DOHH2 (cell line): Measurements from ENCODE around the gene TANGO2.

Experiments
- H3F3A ChIP-seq: fragments of 200-600 bp; sonication (generic), shearing (Covaris generic); 2 replicates; pipeline ENCODE4 v1.6.0; 2016; ENCODE audit warnings: antibody characterized with exemption, mild to moderate bottlenecking; ENCODE audit not compliant: control insufficient read depth, insufficient read depth
- H3K27ac ChIP-seq: fragments of 200-600 bp; sonication (generic); 2 replicates; pipeline ENCODE4 v1.5.1; 2014; ENCODE audit warnings: low read depth, mild to moderate bottlenecking, low read length, moderate library complexity
- H3K27me3 ChIP-seq: fragments of 200-600 bp; sonication (generic); 2 replicates; pipeline ENCODE4 v1.6.1; 2014; ENCODE audit warnings: mild to moderate bottlenecking, low read length, mixed read lengths; ENCODE audit not compliant: control insufficient read depth
- H3K36me3 ChIP-seq: fragments of 200-600 bp; sonication (generic); 2 replicates; pipeline ENCODE4 v1.6.1; 2014; ENCODE audit warnings: mild to moderate bottlenecking, low read length, moderate library complexity, mixed read lengths; ENCODE audit not compliant: control insufficient read depth
- H3K4me1 ChIP-seq: fragments of 200-600 bp; sonication (generic); 2 replicates; pipeline ENCODE4 v1.6.1; 2014; ENCODE audit warnings: mild to moderate bottlenecking, low read length, mixed read lengths; ENCODE audit not compliant: control insufficient read depth
- H3K4me2 ChIP-seq: fragments of 200-600 bp; sonication (generic); 2 replicates; pipeline ENCODE4 v1.6.0; 2014; ENCODE audit warnings: mild to moderate bottlenecking, low read length, moderate library complexity
- H3K4me3 ChIP-seq: fragments of 200-600 bp; sonication (generic); 2 replicates; pipeline ENCODE4 v1.5.1; 2014; ENCODE audit warnings: mild to moderate bottlenecking, low read length, mixed read lengths
- H3K79me2 ChIP-seq: fragments of 200-600 bp; sonication (generic); 2 replicates; pipeline ENCODE4 v1.6.1; 2014; ENCODE audit warnings: mild to moderate bottlenecking, low read length, mixed read lengths; ENCODE audit not compliant: control insufficient read depth
- H3K9me2 ChIP-seq: fragments of 200-600 bp; sonication (generic); replicated peaks from 2 replicates; pipeline ENCODE4 v1.6.1; 2014; ENCODE audit warnings: mild to moderate bottlenecking, low read length, mixed read lengths; ENCODE audit not compliant: control insufficient read depth
- H3K9me3 ChIP-seq: fragments of 200-600 bp; sonication (generic); 2 replicates; pipeline ENCODE4 v1.6.1; 2014; ENCODE audit warnings: antibody characterized with exemption, low read length, mixed read lengths; ENCODE audit not compliant: control insufficient read depth, insufficient read depth
- H4K20me1 ChIP-seq: fragments of 200-600 bp; sonication (generic); 2 replicates; pipeline ENCODE4 v1.6.0; 2014; ENCODE audit warnings: low read depth, mild to moderate bottlenecking, antibody characterized with exemption, low read length, moderate library complexity; ENCODE audit not compliant: control insufficient read depth, insufficient read depth
- CTCF ChIP-seq: fragments of 200-600 bp; sonication (generic); IDR thresholded peaks from one replicate; pipeline ENCODE4 v1.5.1; 2014; ENCODE audit warnings: antibody characterized with exemption, mild to moderate bottlenecking, low read depth, low read length; ENCODE audit not compliant: poor library complexity, severe bottlenecking
- EZH2phosphoT487 ChIP-seq: fragments of 200-600 bp; sonication (generic); IDR thresholded peaks from 2 replicates; pipeline ENCODE4 v1.6.1; 2017; ENCODE audit warnings: borderline replicate concordance, mild to moderate bottlenecking, antibody characterized with exemption, low read length, moderate library complexity, mixed read lengths

The TANGO2 gene

GRCh38 chr22:20099099-20099711 lies 78.3 kb downstream of the TANGO2 start:
- TF ChIP-seq CTCF (no peak), EZH2phosphoT487 (no peak)
- H3K9me2 ChIP-seq: no peaks in the 10 kb centered on the region
- H3K4me3 ChIP-seq: no peak overlapping the region
- H3F3A ChIP-seq: no peaks in the 10 kb centered on the region
- peaks cover 35% of the 10 kb centered on the region for H3K79me2 ChIP-seq
- H3K9me3 ChIP-seq: no peaks in the 10 kb centered on the region
- peaks cover 83% of the 10 kb centered on the region for H3K36me3 ChIP-seq
- H3K4me1 ChIP-seq: no peaks in the 10 kb centered on the region
- H3K4me2 ChIP-seq: no peak overlapping the region
- no peak overlapping the region for H3K27ac ChIP-seq
- H3K27me3 ChIP-seq: no peaks in the 10 kb centered on the region
- no peaks in the 10 kb centered on the region for H4K20me1 ChIP-seq

- no peak overlapping the region for H3K4me3 ChIP-seq
- H3K27ac ChIP-seq: no peak overlapping the region
- no peaks in the 10 kb centered on the region for H3K9me3 ChIP-seq
- H3K9me2 ChIP-seq: no peaks in the 10 kb centered on the region
- H3K27me3 ChIP-seq: no peaks in the 10 kb centered on the region
- H3K4me2 ChIP-seq: no peak overlapping the region
- H4K20me1 ChIP-seq: no peaks in the 10 kb centered on the region
- H3K4me1 ChIP-seq: no peaks in the 10 kb centered on the region
- peaks cover 83% of the 10 kb centered on the region for H3K36me3 ChIP-seq
- TF ChIP-seq CTCF (no peak), EZH2phosphoT487 (no peak)
- H3F3A ChIP-seq: no peaks in the 10 kb centered on the region
- peaks cover 40% of the 10 kb centered on the region for H3K79me2 ChIP-seq
Observed at GRCh38 chr22:20101638-20102037, 80.7 kb downstream of the TANGO2 start.

- no peak overlapping the region for H3K4me2 ChIP-seq
- no peaks in the 10 kb centered on the region for H4K20me1 ChIP-seq
- no peak overlapping the region for H3K4me3 ChIP-seq
- H3K9me2 ChIP-seq: no peaks in the 10 kb centered on the region
- H3K9me3 ChIP-seq: no peaks in the 10 kb centered on the region
- no peak overlapping the region for H3K27ac ChIP-seq
- peaks cover 34% of the 10 kb centered on the region for H3K79me2 ChIP-seq
- H3K27me3 ChIP-seq: no peaks in the 10 kb centered on the region
- H3F3A ChIP-seq: no peaks in the 10 kb centered on the region
- H3K4me1 ChIP-seq: no peaks in the 10 kb centered on the region
- H3K36me3 ChIP-seq: peaks cover 83% of the 10 kb centered on the region
- no peak for TF ChIP-seq EZH2phosphoT487
- TF ChIP-seq CTCF: no peak
Observed at GRCh38 chr22:20102203-20102780, 81.4 kb downstream of the TANGO2 start.
